Upper lobe of right lung (tissue), 1 donor: ENCODE measurements around the gene CKS1B. TPM values are rescaled to one million over a fixed set of nuclear protein-coding genes. Genes with fewer than 3 reads are reported as not detected.

ENCODE experiments used
- ATAC-seq: fragments of 200-7000 bp; cut with Tn5 transposase; one replicate; pipeline ENCODE4 v1.9.1; 2020; ENCODE audit warnings: mild to moderate bottlenecking, moderate library complexity
- DNase-seq: peaks from one replicate; pipeline ENCODE4 v3.0.0-alpha.2; 2020
- H3K27ac ChIP-seq: fragments of 200-600 bp; one replicate; pipeline ENCODE4 v1.8.0; 2022
- H3K27me3 ChIP-seq: fragments of 200-600 bp; one replicate; pipeline ENCODE4 v1.8.0; 2022; ENCODE audit warnings: mild to moderate bottlenecking
- H3K36me3 ChIP-seq: fragments of 200-600 bp; one replicate; pipeline ENCODE4 v1.8.0; 2022
- H3K4me1 ChIP-seq: fragments of 200-600 bp; one replicate; pipeline ENCODE4 v1.8.0; 2022
- H3K4me3 ChIP-seq: fragments of 200-600 bp; one replicate; pipeline ENCODE4 v1.8.0; 2022; ENCODE audit warnings: mild to moderate bottlenecking
- H3K9me3 ChIP-seq: fragments of 200-600 bp; one replicate; pipeline ENCODE4 v1.8.0; 2022
- CTCF ChIP-seq: fragments of 200-600 bp; IDR thresholded peaks from one replicate; pipeline ENCODE4 v1.8.0; 2022; ENCODE audit warnings: antibody characterized with exemption
- intact Hi-C: fragments of 100-400 bp; cut with DNase I; formaldehyde crosslinking; loops from one replicate; pipeline ENCODE4 v1.11.0; 2022
- total RNA-seq: library from RNA; stranded (reverse); fragmentation: NEBNext Ultra II Directional; extraction: Animal tissue kit (Norgen Biotek cat#: 25700); gene quantifications from one replicate; pipeline ENCODE4 v1.2.1, GENCODE V29; 2021
- donor health status: DM: no; HTN: yes; CAD: no; lungs with severe emphysema.

The CKS1B gene
- total RNA-seq, 1 donor from 2014 or later = 27.0 TPM

GRCh38 chr1:154953611-154954038 lies 20.9 kb upstream of the CKS1B start:
- no peaks in the 10 kb centered on the region for H3K9me3 ChIP-seq
- ATAC-seq = no peak
- no peak overlapping the region for H3K4me3 ChIP-seq
- H3K27ac ChIP-seq = no peak overlapping the region
- H3K36me3 ChIP-seq = peaks cover 20% of the 10 kb centered on the region
- DNase-seq = no peak
- intact Hi-C loops = no loop called here
- peaks cover 45% of the 10 kb centered on the region for H3K4me1 ChIP-seq
- H3K27me3 ChIP-seq = no peaks in the 10 kb centered on the region
- TF ChIP-seq CTCF = no peak

GRCh38 chr1:154954541-154954940 lies 19.9 kb upstream of the CKS1B start:
- intact Hi-C loops = no loop called here

GRCh38 chr1:154955039-154955717 lies 19.3 kb upstream of the CKS1B start:
- H3K4me1 ChIP-seq = peaks cover 45% of the 10 kb centered on the region
- peak overlapping the region; percentile 83 for H3K4me3 ChIP-seq
- no peak for TF ChIP-seq CTCF
- H3K9me3 ChIP-seq = no peaks in the 10 kb centered on the region
- peak overlapping the region; percentile 85 for H3K27ac ChIP-seq
- ATAC-seq (peak; percentile 32), DNase-seq (no peak)
- H3K27me3 ChIP-seq = no peaks in the 10 kb centered on the region
- peaks cover 28% of the 10 kb centered on the region for H3K36me3 ChIP-seq
- intact Hi-C loops = no loop called here

More at GRCh38 chr1:154954541-154954940, 19.9 kb upstream of the CKS1B start:
- H3K4me1 ChIP-seq = peaks cover 45% of the 10 kb centered on the region
- peak overlapping the region; percentile 83 for H3K4me3 ChIP-seq
- H3K36me3 ChIP-seq = peaks cover 26% of the 10 kb centered on the region
- H3K9me3 ChIP-seq = no peaks in the 10 kb centered on the region
- H3K27me3 ChIP-seq = no peaks in the 10 kb centered on the region
- peak overlapping the region; percentile 85 for H3K27ac ChIP-seq
- no peak for ATAC-seq
- no peak for DNase-seq
- no peak for TF ChIP-seq CTCF

GRCh38 chr1:154955718-154956543 lies 18.6 kb upstream of the CKS1B start, which contains the start of gene PBXIP1:
PBXIP1 (minus strand) TSS chr1:154956099; CDS start chr1:154953721, 2,378 bp downstream.
- no peaks in the 10 kb centered on the region for H3K27me3 ChIP-seq
- H3K36me3 ChIP-seq = peaks cover 21% of the 10 kb centered on the region
- intact Hi-C loops = no loop called here
- no peaks in the 10 kb centered on the region for H3K9me3 ChIP-seq
- ATAC-seq (peak; percentile 88), DNase-seq (no peak)
- H3K4me3 ChIP-seq = peak within 1 kb of the TSS; percentile 83
- peaks cover 50% of the 10 kb centered on the region for H3K4me1 ChIP-seq
- TF ChIP-seq CTCF = peak; percentile 30
- H3K27ac ChIP-seq = peak within 1 kb of the TSS; percentile 85

GRCh38 chr1:154956544-154956941 lies 17.9 kb upstream of the CKS1B start:
- Histone ChIP-seq H3K27ac (peak overlapping the region; percentile 85), H3K4me1 (peaks cover 51% of the 10 kb centered on the region), H3K9me3 (no peaks in the 10 kb centered on the region), H3K4me3 (peak overlapping the region; percentile 83), H3K36me3 (peaks cover 15% of the 10 kb centered on the region), H3K27me3 (no peaks in the 10 kb centered on the region)
- no peak for DNase-seq
- intact Hi-C loops = no loop called here
- TF ChIP-seq CTCF = no peak
- no peak for ATAC-seq
